NB4 (cell line): Measurements from ENCODE around the gene POLG.

Experiments used
- CTCF ChIP-seq: IDR thresholded peaks from one replicate; pipeline ENCODE4 v1.5.1; 2012; ENCODE audit warnings: low read depth, low read length
- MAX ChIP-seq: IDR thresholded peaks from 2 replicates; pipeline ENCODE4 v1.6.1; 2011; ENCODE audit warnings: low read depth, low read length
- POLR2A ChIP-seq: IDR thresholded peaks from 2 replicates; pipeline ENCODE4 v1.6.1; 2011; ENCODE audit warnings: mild to moderate bottlenecking; ENCODE audit not compliant: insufficient read length; ENCODE audit errors: extremely low read depth

- TF ChIP-seq CTCF (no peak), POLR2A (no peak), MAX (no peak)
Measured at GRCh38 chr15:89329329-89330084, 5.1 kb downstream of the POLG start.
